ENCODE data around the gene BIRC6. TPM values are rescaled to one million over a fixed set of nuclear protein-coding genes. Genes with fewer than 3 reads are reported as not detected.
"Not testable (repeated sequence)": the region's sequence is repeated elsewhere in the genome, so short reads cannot be mapped to it uniquely, and the experiment has no call there.

BIRC6 gene
- total RNA-seq, 1 donor from 2014 or later, result 112 TPM

- H3K27ac Mint-ChIP-seq, result no peak overlapping the region
- no peak for DNase-seq (ENCODE audit: low spot score)
- no peak overlapping the region for H3K4me3 Mint-ChIP-seq
- peaks cover 6% of the 10 kb centered on the region for H3K4me1 Mint-ChIP-seq (ENCODE audit: low read depth)
- no peaks in the 10 kb centered on the region for H3K27me3 Mint-ChIP-seq (ENCODE audit: insufficient read depth)
- H3K36me3 Mint-ChIP-seq (ENCODE audit: low read depth), result peaks cover 27% of the 10 kb centered on the region
- H3K9me3 Mint-ChIP-seq, result no peaks in the 10 kb centered on the region
- intact Hi-C loops (cut with micrococcal nuclease), result no loop called here
Observed at GRCh38 chr2:32430804-32431203, 74.0 kb downstream of the BIRC6 start.

GRCh38 chr2:32436150-32436549 is 79.3 kb downstream of the BIRC6 start:
- H3K4me3 Mint-ChIP-seq, result no peak overlapping the region
- intact Hi-C loops (cut with micrococcal nuclease), result no loop called here
- H3K27ac Mint-ChIP-seq, result no peak overlapping the region
- peaks cover 5% of the 10 kb centered on the region for H3K4me1 Mint-ChIP-seq (ENCODE audit: low read depth)
- no peaks in the 10 kb centered on the region for H3K9me3 Mint-ChIP-seq
- no peaks in the 10 kb centered on the region for H3K27me3 Mint-ChIP-seq (ENCODE audit: insufficient read depth)
- H3K36me3 Mint-ChIP-seq (ENCODE audit: low read depth), result peaks cover 41% of the 10 kb centered on the region
- DNase-seq (ENCODE audit: low spot score), result no peak

- H3K4me1 Mint-ChIP-seq (ENCODE audit: low read depth), result no peaks in the 10 kb centered on the region
- H3K4me3 Mint-ChIP-seq, result no peak overlapping the region
- DNase-seq (ENCODE audit: low spot score), result no peak
- H3K9me3 Mint-ChIP-seq, result no peaks in the 10 kb centered on the region
- no peaks in the 10 kb centered on the region for H3K27me3 Mint-ChIP-seq (ENCODE audit: insufficient read depth)
- intact Hi-C loops (cut with micrococcal nuclease), result no loop called here
- H3K36me3 Mint-ChIP-seq (ENCODE audit: low read depth), result peaks cover 53% of the 10 kb centered on the region
- H3K27ac Mint-ChIP-seq, result no peak overlapping the region
Observed at GRCh38 chr2:32442020-32442467, 85.2 kb downstream of the BIRC6 start.

GRCh38 chr2:32446369-32446768 is 89.5 kb downstream of the BIRC6 start:
- Mint-ChIP-seq H3K4me3 (no peak overlapping the region), H3K36me3 (ENCODE audit: low read depth) (peaks cover 48% of the 10 kb centered on the region)

GRCh38 chr2:32450851-32451250 is 94.0 kb downstream of the BIRC6 start:
- Mint-ChIP-seq H3K27me3 (ENCODE audit: insufficient read depth) (no peaks in the 10 kb centered on the region), H3K9me3 (no peaks in the 10 kb centered on the region), H3K27ac (no peak overlapping the region), H3K4me3 (no peak overlapping the region), H3K4me1 (ENCODE audit: low read depth) (no peaks in the 10 kb centered on the region), H3K36me3 (ENCODE audit: low read depth) (peaks cover 32% of the 10 kb centered on the region)
- intact Hi-C loops (cut with micrococcal nuclease), result no loop called here
- no peak for DNase-seq (ENCODE audit: low spot score)

More at GRCh38 chr2:32446369-32446768, 89.5 kb downstream of the BIRC6 start:
- no peaks in the 10 kb centered on the region for H3K4me1 Mint-ChIP-seq (ENCODE audit: low read depth)
- intact Hi-C loops (cut with micrococcal nuclease), result no loop called here
- no peaks in the 10 kb centered on the region for H3K9me3 Mint-ChIP-seq
- no peak for DNase-seq (ENCODE audit: low spot score)
- H3K27ac Mint-ChIP-seq, result no peak overlapping the region
- H3K27me3 Mint-ChIP-seq (ENCODE audit: insufficient read depth), result no peaks in the 10 kb centered on the region

- no peaks in the 10 kb centered on the region for H3K4me1 Mint-ChIP-seq (ENCODE audit: low read depth)
- DNase-seq (ENCODE audit: low spot score), result no peak
- H3K27ac Mint-ChIP-seq, result no peak overlapping the region
- no peak overlapping the region for H3K4me3 Mint-ChIP-seq
- H3K27me3 Mint-ChIP-seq (ENCODE audit: insufficient read depth), result no peaks in the 10 kb centered on the region
- H3K9me3 Mint-ChIP-seq, result no peaks in the 10 kb centered on the region
- intact Hi-C loops (cut with micrococcal nuclease), result no loop called here
- peaks cover 27% of the 10 kb centered on the region for H3K36me3 Mint-ChIP-seq (ENCODE audit: low read depth)
Observed at GRCh38 chr2:32452338-32453064, 95.7 kb downstream of the BIRC6 start.

- Mint-ChIP-seq H3K27me3 (ENCODE audit: insufficient read depth) (no peaks in the 10 kb centered on the region), H3K4me3 (no peak overlapping the region), H3K9me3 (no peaks in the 10 kb centered on the region), H3K36me3 (ENCODE audit: low read depth) (peaks cover 32% of the 10 kb centered on the region), H3K27ac (no peak overlapping the region), H3K4me1 (ENCODE audit: low read depth) (no peaks in the 10 kb centered on the region)
- intact Hi-C loops (cut with micrococcal nuclease), result no loop called here
- no peak for DNase-seq (ENCODE audit: low spot score)
Observed at GRCh38 chr2:32453242-32454062, 96.6 kb downstream of the BIRC6 start.

- no peak overlapping the region for H3K27ac Mint-ChIP-seq
- no peaks in the 10 kb centered on the region for H3K9me3 Mint-ChIP-seq
- intact Hi-C loops (cut with micrococcal nuclease), result no loop called here
- H3K27me3 Mint-ChIP-seq (ENCODE audit: insufficient read depth), result no peaks in the 10 kb centered on the region
- no peak overlapping the region for H3K4me3 Mint-ChIP-seq
- DNase-seq (ENCODE audit: low spot score), result no peak
- no peaks in the 10 kb centered on the region for H3K4me1 Mint-ChIP-seq (ENCODE audit: low read depth)
- peaks cover 23% of the 10 kb centered on the region for H3K36me3 Mint-ChIP-seq (ENCODE audit: low read depth)
Observed at GRCh38 chr2:32455816-32456215, 99.0 kb downstream of the BIRC6 start.

GRCh38 chr2:32456808-32457207 is 100.0 kb downstream of the BIRC6 start:
- H3K4me1 Mint-ChIP-seq (ENCODE audit: low read depth), result no peaks in the 10 kb centered on the region
- H3K27me3 Mint-ChIP-seq (ENCODE audit: insufficient read depth), result no peaks in the 10 kb centered on the region
- DNase-seq (ENCODE audit: low spot score), result no peak
- H3K36me3 Mint-ChIP-seq (ENCODE audit: low read depth), result peaks cover 20% of the 10 kb centered on the region
- no peak overlapping the region for H3K27ac Mint-ChIP-seq
- H3K9me3 Mint-ChIP-seq, result no peaks in the 10 kb centered on the region
- no peak overlapping the region for H3K4me3 Mint-ChIP-seq
- intact Hi-C loops (cut with micrococcal nuclease), result no loop called here

- Mint-ChIP-seq H3K9me3 (no peaks in the 10 kb centered on the region), H3K27ac (no peak overlapping the region), H3K4me1 (ENCODE audit: low read depth) (no peaks in the 10 kb centered on the region), H3K27me3 (ENCODE audit: insufficient read depth) (no peaks in the 10 kb centered on the region), H3K4me3 (no peak overlapping the region), H3K36me3 (ENCODE audit: low read depth) (peaks cover 23% of the 10 kb centered on the region)
- DNase-seq (ENCODE audit: low spot score), result no peak
- intact Hi-C loops (cut with micrococcal nuclease), result no loop called here
Observed at GRCh38 chr2:32457814-32458213, 101.0 kb downstream of the BIRC6 start.

- H3K9me3 Mint-ChIP-seq; H3K4me3 Mint-ChIP-seq; H3K4me1 Mint-ChIP-seq (ENCODE audit: low read depth); H3K27ac Mint-ChIP-seq; intact Hi-C loops (cut with micrococcal nuclease); DNase-seq (ENCODE audit: low spot score); H3K27me3 Mint-ChIP-seq (ENCODE audit: insufficient read depth): not testable (repeated sequence)
- peaks cover 34% of the 10 kb centered on the region for H3K36me3 Mint-ChIP-seq (ENCODE audit: low read depth)
Observed at GRCh38 chr2:32460861-32461260, 104.0 kb downstream of the BIRC6 start.

- DNase-seq (ENCODE audit: low spot score), result no peak
- Mint-ChIP-seq H3K9me3 (no peaks in the 10 kb centered on the region), H3K27ac (no peak overlapping the region), H3K4me1 (ENCODE audit: low read depth) (peaks cover 4% of the 10 kb centered on the region), H3K27me3 (ENCODE audit: insufficient read depth) (no peaks in the 10 kb centered on the region), H3K36me3 (ENCODE audit: low read depth) (peaks cover 42% of the 10 kb centered on the region), H3K4me3 (no peak overlapping the region)
- intact Hi-C loops (cut with micrococcal nuclease), result no loop called here
Observed at GRCh38 chr2:32463110-32463509, 106.3 kb downstream of the BIRC6 start.

GRCh38 chr2:32464431-32464830 is 107.6 kb downstream of the BIRC6 start:
- intact Hi-C loops (cut with micrococcal nuclease), result no loop called here
- Mint-ChIP-seq H3K9me3 (no peaks in the 10 kb centered on the region), H3K27ac (no peak overlapping the region), H3K4me3 (no peak overlapping the region), H3K4me1 (ENCODE audit: low read depth) (peaks cover 4% of the 10 kb centered on the region), H3K36me3 (ENCODE audit: low read depth) (peaks cover 44% of the 10 kb centered on the region), H3K27me3 (ENCODE audit: insufficient read depth) (no peaks in the 10 kb centered on the region)
- no peak for DNase-seq (ENCODE audit: low spot score)
